ENCODE measurements around the gene DHDDS. TPM values are rescaled to one million over a fixed set of nuclear protein-coding genes. Genes with fewer than 3 reads are reported as not detected.

The DHDDS gene
- total and polyA plus RNA-seq, 2 of the 13 experiments (the other 11 are each of a cell fraction or from before 2014, with no cell fraction given) = 18.9 to 28.3 TPM

DNA sequence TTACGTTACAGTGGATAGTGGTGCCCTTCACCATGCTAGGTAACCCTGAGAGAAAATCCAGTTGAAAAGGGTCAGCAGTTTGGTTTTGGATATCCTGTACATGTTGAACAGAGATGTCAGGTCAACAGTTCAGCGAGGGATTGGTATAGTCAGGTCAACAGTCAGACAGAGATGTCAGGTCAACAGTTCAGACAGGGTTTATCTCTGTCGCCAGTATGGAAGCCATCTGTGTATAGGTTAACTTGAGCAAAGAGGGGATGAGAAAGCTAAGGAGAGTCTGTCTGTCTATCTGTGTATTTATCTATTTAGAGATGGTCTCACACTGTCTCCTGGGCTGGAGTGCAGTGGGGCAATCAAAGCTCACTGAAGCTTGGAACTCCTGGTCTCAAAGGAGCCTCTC, 17.7 kb downstream of the DHDDS start (continued):
- TF ChIP-seq, protein P1, sequence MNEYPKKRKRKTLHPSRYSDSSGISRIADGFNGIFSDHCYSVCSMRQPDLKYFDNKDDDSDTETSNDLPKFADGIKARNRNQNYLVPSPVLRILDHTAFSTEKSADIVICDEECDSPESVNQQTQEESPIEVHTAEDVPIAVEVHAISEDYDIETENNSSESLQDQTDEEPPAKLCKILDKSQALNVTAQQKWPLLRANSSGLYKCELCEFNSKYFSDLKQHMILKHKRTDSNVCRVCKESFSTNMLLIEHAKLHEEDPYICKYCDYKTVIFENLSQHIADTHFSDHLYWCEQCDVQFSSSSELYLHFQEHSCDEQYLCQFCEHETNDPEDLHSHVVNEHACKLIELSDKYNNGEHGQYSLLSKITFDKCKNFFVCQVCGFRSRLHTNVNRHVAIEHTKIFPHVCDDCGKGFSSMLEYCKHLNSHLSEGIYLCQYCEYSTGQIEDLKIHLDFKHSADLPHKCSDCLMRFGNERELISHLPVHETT (CRISPR knock-in tag; conservative IDR thresholded peaks at IDR 0.05) = no peak
- no peak for TF ChIP-seq SMC3 (IDR thresholded peaks at IDR 0.05; ENCODE audit: low read length)
- no peak for TF ChIP-seq TRIM24 (CRISPR knock-in tag; IDR thresholded peaks at IDR 0.05)
- TF ChIP-seq AKAP8 (CRISPR knock-in tag; IDR thresholded peaks at IDR 0.05) = no peak
- no peak for TF ChIP-seq ZNF569 (CRISPR knock-in tag; IDR thresholded peaks at IDR 0.05; ENCODE audit: borderline replicate concordance)

DNA sequence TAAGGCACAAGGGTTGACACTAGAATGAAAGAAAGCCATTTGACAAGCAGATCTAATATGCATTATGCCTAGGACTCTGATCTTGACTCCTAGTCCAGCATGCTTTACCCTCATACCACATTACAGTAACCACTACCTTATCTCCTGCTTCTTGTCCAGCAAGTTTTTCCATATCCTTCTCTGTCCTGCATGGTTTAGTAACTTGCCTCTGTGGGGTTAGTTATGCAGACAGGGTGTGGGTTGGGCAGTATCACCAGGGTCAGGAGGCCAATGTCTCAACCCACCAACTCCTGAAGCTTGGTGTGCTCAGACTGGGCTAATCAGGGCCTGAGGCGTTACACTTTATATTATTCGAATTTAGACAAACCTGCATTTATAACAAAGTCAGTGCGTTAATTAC, 18.8 kb downstream of the DHDDS start:
- H3K9ac ChIP-seq (ENCODE audit: insufficient read depth, low read depth, low read length) = no peak overlapping the region
- 91% methylated on average over 3 of the region's 3 CpGs for WGBS (ENCODE audit: low lambda C conversion rate)
- no peaks in the 10 kb centered on the region for H3K27me3 ChIP-seq (ENCODE audit: control insufficient read depth in 1 of 2, insufficient read depth in 2 of 2, low read length in 2 of 2)
- H3K4me3 ChIP-seq (replicated peaks in 1 of 3; ENCODE audit: insufficient read depth in 1 of 3, low read depth in 2 of 3, low read length in 3 of 3) = no peak overlapping the region
- in situ Hi-C loops (cut with HindIII; ENCODE audit: extremely low pct_ligation_motif_present, low pct_unique_long_range_greater_than_20kb) = no loop called here
- H3K27ac ChIP-seq (ENCODE audit: extremely low read length, insufficient read depth, low read length) = no peak overlapping the region
- CTCF ChIA-PET (ENCODE audit: low intra/inter-chr PET ratio, low total read pairs) = no interaction called here
- no peaks in the 10 kb centered on the region for H3K79me2 ChIP-seq (ENCODE audit: insufficient read depth, low read length)
- H4K20me1 ChIP-seq (ENCODE audit: insufficient read depth, low read length) = no peaks in the 10 kb centered on the region
- intact Hi-C loops (cut with micrococcal nuclease; ENCODE audit: unreplicated experiment) = no loop called here
- no peaks in the 10 kb centered on the region for H3K9me3 ChIP-seq (ENCODE audit: low read length)
- H3K4me1 ChIP-seq (ENCODE audit: insufficient read depth, low read length) = no peaks in the 10 kb centered on the region
- no peak for ATAC-seq
- H2AFZ ChIP-seq (ENCODE audit: low read length) = no peak overlapping the region
- POLR2A ChIA-PET = interaction anchor here (1.2 kb wide), 1 partner anchor 19 kb away, joined by 3 read pairs; the partner anchor contains the start of gene DHDDS
- BruUV-seq (replicated peaks) = no TSS peak
- FAIRE-seq = no peak
- H3K36me3 ChIP-seq (replicated peaks in 1 of 2; ENCODE audit: control insufficient read depth in 1 of 2, insufficient read depth in 2 of 2, low read length in 2 of 2) = peaks cover 17 to 42% of the 10 kb centered on the region in 2 experiments; a peak in 4 of 5 replicates
- DNase-seq (ENCODE audit: low spot score) = no peak
- no peak overlapping the region for H3K4me2 ChIP-seq (ENCODE audit: low read depth, low read length)
- TF ChIP-seq ZNF44 (CRISPR knock-in tag; IDR thresholded peaks at IDR 0.05) (no peak), SP140L (CRISPR knock-in tag; IDR thresholded peaks at IDR 0.05; ENCODE audit: borderline replicate concordance) (no peak), DNMT3B (CRISPR knock-in tag; conservative IDR thresholded peaks at IDR 0.05) (no peak), ZNF674 (CRISPR knock-in tag; IDR thresholded peaks at IDR 0.05; ENCODE audit: low read depth) (no peak), ZNF350 (CRISPR knock-in tag; IDR thresholded peaks at IDR 0.05; ENCODE audit: borderline replicate concordance, low read depth) (no peak), ZSCAN20 (CRISPR knock-in tag; IDR thresholded peaks at IDR 0.05; ENCODE audit: borderline replicate concordance) (no peak)
- TF ChIP-seq, protein P2, sequence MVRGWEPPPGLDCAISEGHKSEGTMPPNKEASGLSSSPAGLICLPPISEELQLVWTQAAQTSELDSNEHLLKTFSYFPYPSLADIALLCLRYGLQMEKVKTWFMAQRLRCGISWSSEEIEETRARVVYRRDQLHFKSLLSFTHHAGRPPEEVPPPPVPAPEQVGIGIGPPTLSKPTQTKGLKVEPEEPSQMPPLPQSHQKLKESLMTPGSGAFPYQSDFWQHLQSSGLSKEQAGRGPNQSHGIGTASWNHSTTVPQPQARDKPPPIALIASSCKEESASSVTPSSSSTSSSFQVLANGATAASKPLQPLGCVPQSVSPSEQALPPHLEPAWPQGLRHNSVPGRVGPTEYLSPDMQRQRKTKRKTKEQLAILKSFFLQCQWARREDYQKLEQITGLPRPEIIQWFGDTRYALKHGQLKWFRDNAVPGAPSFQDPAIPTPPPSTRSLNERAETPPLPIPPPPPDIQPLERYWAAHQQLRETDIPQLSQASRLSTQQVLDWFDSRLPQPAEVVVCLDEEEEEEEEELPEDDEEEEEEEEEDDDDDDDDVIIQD (CRISPR knock-in tag; IDR thresholded peaks at IDR 0.05; ENCODE audit: low read depth) = no peak
- TF ChIP-seq, protein P3, sequence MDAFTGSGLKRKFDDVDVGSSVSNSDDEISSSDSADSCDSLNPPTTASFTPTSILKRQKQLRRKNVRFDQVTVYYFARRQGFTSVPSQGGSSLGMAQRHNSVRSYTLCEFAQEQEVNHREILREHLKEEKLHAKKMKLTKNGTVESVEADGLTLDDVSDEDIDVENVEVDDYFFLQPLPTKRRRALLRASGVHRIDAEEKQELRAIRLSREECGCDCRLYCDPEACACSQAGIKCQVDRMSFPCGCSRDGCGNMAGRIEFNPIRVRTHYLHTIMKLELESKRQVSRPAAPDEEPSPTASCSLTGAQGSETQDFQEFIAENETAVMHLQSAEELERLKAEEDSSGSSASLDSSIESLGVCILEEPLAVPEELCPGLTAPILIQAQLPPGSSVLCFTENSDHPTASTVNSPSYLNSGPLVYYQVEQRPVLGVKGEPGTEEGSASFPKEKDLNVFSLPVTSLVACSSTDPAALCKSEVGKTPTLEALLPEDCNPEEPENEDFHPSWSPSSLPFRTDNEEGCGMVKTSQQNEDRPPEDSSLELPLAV (CRISPR knock-in tag; conservative IDR thresholded peaks at IDR 0.05; ENCODE audit: low read depth) = no peak
- TF ChIP-seq, protein P4, sequence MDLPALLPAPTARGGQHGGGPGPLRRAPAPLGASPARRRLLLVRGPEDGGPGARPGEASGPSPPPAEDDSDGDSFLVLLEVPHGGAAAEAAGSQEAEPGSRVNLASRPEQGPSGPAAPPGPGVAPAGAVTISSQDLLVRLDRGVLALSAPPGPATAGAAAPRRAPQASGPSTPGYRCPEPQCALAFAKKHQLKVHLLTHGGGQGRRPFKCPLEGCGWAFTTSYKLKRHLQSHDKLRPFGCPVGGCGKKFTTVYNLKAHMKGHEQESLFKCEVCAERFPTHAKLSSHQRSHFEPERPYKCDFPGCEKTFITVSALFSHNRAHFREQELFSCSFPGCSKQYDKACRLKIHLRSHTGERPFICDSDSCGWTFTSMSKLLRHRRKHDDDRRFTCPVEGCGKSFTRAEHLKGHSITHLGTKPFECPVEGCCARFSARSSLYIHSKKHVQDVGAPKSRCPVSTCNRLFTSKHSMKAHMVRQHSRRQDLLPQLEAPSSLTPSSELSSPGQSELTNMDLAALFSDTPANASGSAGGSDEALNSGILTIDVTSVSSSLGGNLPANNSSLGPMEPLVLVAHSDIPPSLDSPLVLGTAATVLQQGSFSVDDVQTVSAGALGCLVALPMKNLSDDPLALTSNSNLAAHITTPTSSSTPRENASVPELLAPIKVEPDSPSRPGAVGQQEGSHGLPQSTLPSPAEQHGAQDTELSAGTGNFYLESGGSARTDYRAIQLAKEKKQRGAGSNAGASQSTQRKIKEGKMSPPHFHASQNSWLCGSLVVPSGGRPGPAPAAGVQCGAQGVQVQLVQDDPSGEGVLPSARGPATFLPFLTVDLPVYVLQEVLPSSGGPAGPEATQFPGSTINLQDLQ (CRISPR knock-in tag; IDR thresholded peaks at IDR 0.05) = no peak
- TF ChIP-seq, protein P5, sequence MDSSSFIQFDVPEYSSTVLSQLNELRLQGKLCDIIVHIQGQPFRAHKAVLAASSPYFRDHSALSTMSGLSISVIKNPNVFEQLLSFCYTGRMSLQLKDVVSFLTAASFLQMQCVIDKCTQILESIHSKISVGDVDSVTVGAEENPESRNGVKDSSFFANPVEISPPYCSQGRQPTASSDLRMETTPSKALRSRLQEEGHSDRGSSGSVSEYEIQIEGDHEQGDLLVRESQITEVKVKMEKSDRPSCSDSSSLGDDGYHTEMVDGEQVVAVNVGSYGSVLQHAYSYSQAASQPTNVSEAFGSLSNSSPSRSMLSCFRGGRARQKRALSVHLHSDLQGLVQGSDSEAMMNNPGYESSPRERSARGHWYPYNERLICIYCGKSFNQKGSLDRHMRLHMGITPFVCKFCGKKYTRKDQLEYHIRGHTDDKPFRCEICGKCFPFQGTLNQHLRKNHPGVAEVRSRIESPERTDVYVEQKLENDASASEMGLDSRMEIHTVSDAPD (CRISPR knock-in tag; IDR thresholded peaks at IDR 0.05) = no peak
